Gastroesophageal sphincter (tissue), 4 donors: ENCODE data around the gene IFFO2. TPM values are rescaled to one million over a fixed set of nuclear protein-coding genes. Genes with fewer than 3 reads are reported as not detected.
"Not testable (repeated sequence)": the region's sequence is repeated elsewhere in the genome, so short reads cannot be mapped to it uniquely, and the experiment has no call there.

ENCODE experiments used
- ATAC-seq: fragments of 150-250 bp; one replicate; pipeline ENCODE4 v1.9.1; 2016; ENCODE audit warnings: mild to moderate bottlenecking, moderate library complexity
- H3K27ac ChIP-seq, 4 donors: fragments of 200-600 bp; sonication (generic) in 3 of 4; 1 replicate in 3 of 4; 2 replicates in 1 of 4; pipeline ENCODE4 v1.5.1; 2016 to 2019
- H3K27me3 ChIP-seq: fragments of 200-600 bp; sonication (generic); one replicate; pipeline ENCODE4 v1.5.1; 2019
- H3K36me3 ChIP-seq, 2 donors: fragments of 200-600 bp; sonication (generic); one replicate each; pipeline ENCODE4 v1.5.1; 2019; ENCODE audit warnings: control low read depth in 1 of 2
- H3K4me1 ChIP-seq, 3 donors: fragments of 200-600 bp; sonication (generic); 1 replicate in 2 of 3; 2 replicates in 1 of 3; pipeline ENCODE4 v1.5.1; 2016 to 2019; ENCODE audit warnings: control low read depth in 2 of 3
- H3K4me3 ChIP-seq, 2 donors: fragments of 200-600 bp; sonication (generic); one replicate each; pipeline ENCODE4 v1.5.1; 2019; ENCODE audit warnings: mild to moderate bottlenecking in 1 of 2, moderate library complexity in 1 of 2
- H3K9me3 ChIP-seq, 3 donors: fragments of 200-600 bp; sonication (generic); one replicate each; pipeline ENCODE4 v1.5.1; 2017 to 2019; ENCODE audit warnings: control low read depth in 2 of 3
- EP300 ChIP-seq: sonication (generic); formaldehyde crosslinking; IDR thresholded peaks from one replicate; pipeline ENCODE4 v1.6.1; 2017; ENCODE audit warnings: antibody characterized with exemption, mild to moderate bottlenecking
- POLR2A ChIP-seq, 2 donors: fragments of 450-650 bp; IDR thresholded peaks; one replicate each; pipeline ENCODE4 v1.6.1; 2017; ENCODE audit warnings: antibody characterized with exemption in 2 of 2, mild to moderate bottlenecking in 2 of 2, moderate library complexity in 1 of 2
- POLR2AphosphoS5 ChIP-seq: sonication (generic); formaldehyde crosslinking; IDR thresholded peaks from one replicate; pipeline ENCODE4 v1.6.1; 2017; ENCODE audit warnings: antibody characterized with exemption
- WGBS, 2 donors: methylation state at CpG; one replicate each; pipeline ENCODE4 v1.1.5; 2018; ENCODE audit warnings: low coverage in 1 of 2; 5-methylcytosine and 5-hydroxymethylcytosine counted together
- total RNA-seq, 4 donors: library from RNA; depleted of rRNA; stranded (reverse); fragments of >200 nt; gene quantifications; one replicate each; pipeline ENCODE4 v1.1.0, GENCODE V29; 2016
- TF ChIP-seq, protein P1 (sequence below), 4 experiments: fragments of 200-600 bp in 2 of 4; fragments of 450-650 bp in 2 of 4; sonication (generic) in 1 of 4; IDR thresholded peaks; one replicate each; pipeline ENCODE4 v1.5.1; 2017 to 2019; ENCODE audit warnings: antibody characterized with exemption in 4 of 4, mild to moderate bottlenecking in 2 of 4, moderate library complexity in 2 of 4

IFFO2 gene
- total RNA-seq, 4 donors from 2014 or later = 9.3 to 18.4 (median 12.7) TPM

DNA sequence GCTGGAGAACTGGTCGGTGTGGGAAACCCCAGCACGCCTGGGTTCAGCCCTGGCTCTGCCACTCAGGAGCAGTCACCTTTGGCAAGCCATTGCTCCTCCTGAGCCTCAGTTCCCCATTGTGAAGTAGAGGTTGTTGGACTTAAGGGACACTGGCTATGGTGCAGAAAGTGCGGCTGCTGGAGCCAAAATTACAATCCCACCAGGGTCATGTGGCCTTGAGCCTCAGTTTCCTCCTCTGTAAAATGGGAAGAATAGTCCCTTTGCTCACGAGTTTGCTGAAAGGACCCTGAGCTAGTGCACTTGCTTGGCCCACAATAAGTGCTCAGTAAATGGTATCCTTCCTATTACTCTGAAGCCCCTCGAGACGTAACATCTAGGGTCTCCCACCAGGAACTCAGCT is 82.4 kb downstream of the IFFO2 start:
- TF ChIP-seq POLR2A (IDR thresholded peaks at IDR 0.05) (no peak), POLR2AphosphoS5 (no peak), EP300 (no peak)
- TF ChIP-seq, protein P1, sequence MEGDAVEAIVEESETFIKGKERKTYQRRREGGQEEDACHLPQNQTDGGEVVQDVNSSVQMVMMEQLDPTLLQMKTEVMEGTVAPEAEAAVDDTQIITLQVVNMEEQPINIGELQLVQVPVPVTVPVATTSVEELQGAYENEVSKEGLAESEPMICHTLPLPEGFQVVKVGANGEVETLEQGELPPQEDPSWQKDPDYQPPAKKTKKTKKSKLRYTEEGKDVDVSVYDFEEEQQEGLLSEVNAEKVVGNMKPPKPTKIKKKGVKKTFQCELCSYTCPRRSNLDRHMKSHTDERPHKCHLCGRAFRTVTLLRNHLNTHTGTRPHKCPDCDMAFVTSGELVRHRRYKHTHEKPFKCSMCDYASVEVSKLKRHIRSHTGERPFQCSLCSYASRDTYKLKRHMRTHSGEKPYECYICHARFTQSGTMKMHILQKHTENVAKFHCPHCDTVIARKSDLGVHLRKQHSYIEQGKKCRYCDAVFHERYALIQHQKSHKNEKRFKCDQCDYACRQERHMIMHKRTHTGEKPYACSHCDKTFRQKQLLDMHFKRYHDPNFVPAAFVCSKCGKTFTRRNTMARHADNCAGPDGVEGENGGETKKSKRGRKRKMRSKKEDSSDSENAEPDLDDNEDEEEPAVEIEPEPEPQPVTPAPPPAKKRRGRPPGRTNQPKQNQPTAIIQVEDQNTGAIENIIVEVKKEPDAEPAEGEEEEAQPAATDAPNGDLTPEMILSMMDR (IDR thresholded peaks at IDR 0.05) = no peak
- peaks cover 0 to 34% of the 10 kb centered on the region in 2 donors for H3K36me3 ChIP-seq
- H3K27ac ChIP-seq = no peak overlapping the region
- ATAC-seq = no peak
- H3K4me1 ChIP-seq = peaks cover 0 to 13% (median 0%) of the 10 kb centered on the region in 3 donors
- H3K4me3 ChIP-seq = no peak overlapping the region
- peaks cover 4% of the 10 kb centered on the region for H3K27me3 ChIP-seq
- WGBS, 2 donors = 71 to 100% methylated on average over 1 to 2 of the region's 6 CpGs
- H3K9me3 ChIP-seq = no peaks in the 10 kb centered on the region

DNA sequence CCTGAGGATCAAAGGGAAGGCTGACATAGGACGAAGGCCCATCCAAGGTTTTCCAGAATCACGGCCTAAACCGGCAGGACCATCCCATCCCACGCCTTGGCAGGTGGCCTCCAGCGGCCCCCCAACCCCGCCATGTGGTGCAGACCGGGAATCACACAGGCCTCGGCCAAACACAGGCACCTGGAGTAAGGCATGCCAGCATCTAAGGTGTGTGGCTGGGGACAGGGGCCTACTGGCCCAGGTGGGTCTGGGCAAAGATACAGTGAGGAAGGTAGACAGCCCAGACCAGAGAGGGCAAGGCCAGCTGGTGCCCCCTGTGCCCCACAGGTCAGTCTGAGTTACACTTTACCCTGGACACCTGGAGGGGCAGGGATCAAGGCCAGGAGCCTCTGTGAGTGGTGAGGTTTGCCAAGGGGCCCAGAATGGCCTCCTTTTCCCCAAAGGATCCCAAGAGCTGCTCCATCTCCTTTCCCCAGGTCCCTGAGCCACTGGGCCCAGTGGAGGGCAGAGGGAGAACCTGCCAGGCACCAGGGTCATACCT is 84.3 kb downstream of the IFFO2 start:
- no peaks in the 10 kb centered on the region for H3K9me3 ChIP-seq
- H3K27me3 ChIP-seq = peaks cover 16% of the 10 kb centered on the region
- no peak overlapping the region for H3K4me3 ChIP-seq
- TF ChIP-seq POLR2A (IDR thresholded peaks at IDR 0.05) = no peak
- TF ChIP-seq EP300 = no peak
- no peak for TF ChIP-seq POLR2AphosphoS5
- TF ChIP-seq, protein P1 (IDR thresholded peaks at IDR 0.05) = no peak
- no peak overlapping the region for H3K27ac ChIP-seq
- ATAC-seq = no peak
- WGBS, 2 donors = no CpG with 5 or more reads among the region's 8 CpGs
- H3K36me3 ChIP-seq = peaks cover 0 to 28% of the 10 kb centered on the region in 2 donors
- peaks cover 0 to 13% (median 0%) of the 10 kb centered on the region in 3 donors for H3K4me1 ChIP-seq

DNA sequence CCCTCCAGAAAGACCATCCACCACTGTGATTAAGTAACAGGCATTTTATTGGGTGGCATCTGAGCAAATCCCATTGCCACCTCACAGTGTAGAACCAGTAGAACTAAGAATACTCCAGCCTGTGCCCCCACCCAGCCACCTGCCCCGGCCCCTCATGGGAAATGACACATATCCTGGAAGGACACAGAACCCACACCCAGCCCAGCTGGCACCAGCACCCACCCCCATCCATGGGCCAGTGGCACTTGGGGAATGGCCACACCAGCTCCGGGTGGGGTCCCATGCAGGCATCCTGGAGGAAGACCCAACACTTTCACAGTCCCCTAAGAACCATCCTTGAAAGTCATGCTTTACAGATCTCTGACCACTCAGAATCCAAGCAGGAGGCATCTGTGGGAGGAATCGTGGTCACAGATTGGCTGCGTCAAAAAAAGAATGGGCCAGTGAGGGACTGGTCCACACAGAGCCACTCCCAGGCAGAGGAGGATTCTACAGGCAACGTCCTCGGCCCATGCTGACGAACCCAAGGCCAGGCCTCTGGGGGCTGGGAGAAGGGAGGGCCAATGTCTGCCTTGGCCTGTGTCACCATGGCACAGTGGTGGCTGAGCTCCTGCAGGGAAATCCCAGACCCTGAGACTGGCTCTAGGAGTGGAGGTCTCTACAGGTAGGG is 84.9 kb downstream of the IFFO2 start:
- H3K27me3 ChIP-seq = peaks cover 22% of the 10 kb centered on the region
- no peak for ATAC-seq
- H3K4me3 ChIP-seq = no peak overlapping the region
- peaks cover 0 to 23% of the 10 kb centered on the region in 2 donors for H3K36me3 ChIP-seq
- TF ChIP-seq EP300 (no peak), POLR2AphosphoS5 (no peak), POLR2A (IDR thresholded peaks at IDR 0.05) (no peak)
- TF ChIP-seq, protein P1 (IDR thresholded peaks at IDR 0.05) = no peak
- WGBS, 2 donors = no CpG with 5 or more reads among the region's 7 CpGs
- peaks cover 0 to 13% (median 0%) of the 10 kb centered on the region in 3 donors for H3K4me1 ChIP-seq
- no peaks in the 10 kb centered on the region for H3K9me3 ChIP-seq
- no peak overlapping the region for H3K27ac ChIP-seq

DNA sequence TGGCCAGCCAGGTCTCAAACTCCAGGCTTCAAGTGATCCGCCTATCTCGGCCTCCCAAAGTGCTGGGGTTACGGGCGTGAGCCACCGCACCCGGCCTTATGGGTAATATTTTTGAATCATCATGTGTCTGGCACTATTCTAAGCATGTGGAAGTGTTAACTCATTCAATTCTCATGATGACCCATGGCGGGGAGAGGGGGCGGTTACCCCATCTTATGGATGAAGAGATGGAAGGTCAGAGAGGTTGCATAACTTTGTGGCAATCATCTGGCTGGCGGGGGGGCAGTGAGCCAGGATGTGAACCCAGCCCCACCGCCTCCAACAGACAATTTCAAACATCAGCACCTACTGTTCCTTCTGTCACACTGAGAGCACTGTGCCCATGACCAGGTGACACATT is 85.5 kb downstream of the IFFO2 start:
- TF ChIP-seq POLR2AphosphoS5 = no peak
- 88% methylated on average over 3 of the region's 10 CpGs; no CpG with 5 or more reads in 1 of the 2 donors for WGBS, 2 donors
- no peak for ATAC-seq

DNA sequence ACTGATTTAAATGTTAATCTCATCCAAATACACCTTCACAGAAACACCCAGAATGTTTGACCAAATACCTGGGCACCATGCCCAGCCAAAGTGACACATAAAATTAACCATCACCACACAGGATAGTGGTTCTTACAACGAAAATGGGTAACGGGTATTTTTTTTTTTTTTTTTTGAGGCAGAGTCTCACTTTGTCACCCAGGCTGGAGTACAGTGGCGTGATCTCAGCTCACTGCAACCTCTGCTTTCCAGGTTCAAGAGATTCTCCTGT is 85.9 kb downstream of the IFFO2 start:
- ATAC-seq, H3K27ac ChIP-seq, H3K4me3 ChIP-seq, H3K9me3 ChIP-seq: not testable (repeated sequence)
- Histone ChIP-seq H3K27me3 (peaks cover 28% of the 10 kb centered on the region), H3K36me3 (peaks cover 0 to 17% of the 10 kb centered on the region in 2 donors), H3K4me1 (peaks cover 0 to 12% (median 0%) of the 10 kb centered on the region in 3 donors)
- 45 to 51% methylated on average over 3 of the region's 3 CpGs for WGBS, 2 donors

More for the DNA sequence above, 85.5 kb downstream of the IFFO2 start:
- Histone ChIP-seq H3K36me3 (peaks cover 0 to 18% of the 10 kb centered on the region in 2 donors), H3K4me1 (peaks cover 0 to 13% (median 0%) of the 10 kb centered on the region in 3 donors), H3K27me3 (peaks cover 24% of the 10 kb centered on the region), H3K4me3 (no peak overlapping the region), H3K9me3 (no peaks in the 10 kb centered on the region), H3K27ac (no peak overlapping the region)
